Occipital lobe (tissue), 3 donors: ENCODE results near the gene C1RL. TPM values are rescaled to one million over a fixed set of nuclear protein-coding genes. Genes with fewer than 3 reads are reported as not detected.
"Not testable (repeated sequence)": the region's sequence is repeated elsewhere in the genome, so short reads cannot be mapped to it uniquely, and the experiment has no call there.

ENCODE experiments used
- DNase-seq: peaks from one replicate; lab custom pipeline; 2025; lab: John Stamatoyannopoulos, UW
- small RNA-seq: library from RNA; depleted of rRNA; stranded (forward); fragments of <200 nt; gene quantifications from one replicate; pipeline ENCODE3, GENCODE V24; 2014
- total RNA-seq: library from RNA; depleted of rRNA; stranded (reverse); fragments of >200 nt; gene quantifications from one replicate; pipeline ENCODE4 v1.2.3, GENCODE V29; 2014

The C1RL gene
- total RNA-seq, 1 donor from 2014 or later, result 3.4 TPM

DNA sequence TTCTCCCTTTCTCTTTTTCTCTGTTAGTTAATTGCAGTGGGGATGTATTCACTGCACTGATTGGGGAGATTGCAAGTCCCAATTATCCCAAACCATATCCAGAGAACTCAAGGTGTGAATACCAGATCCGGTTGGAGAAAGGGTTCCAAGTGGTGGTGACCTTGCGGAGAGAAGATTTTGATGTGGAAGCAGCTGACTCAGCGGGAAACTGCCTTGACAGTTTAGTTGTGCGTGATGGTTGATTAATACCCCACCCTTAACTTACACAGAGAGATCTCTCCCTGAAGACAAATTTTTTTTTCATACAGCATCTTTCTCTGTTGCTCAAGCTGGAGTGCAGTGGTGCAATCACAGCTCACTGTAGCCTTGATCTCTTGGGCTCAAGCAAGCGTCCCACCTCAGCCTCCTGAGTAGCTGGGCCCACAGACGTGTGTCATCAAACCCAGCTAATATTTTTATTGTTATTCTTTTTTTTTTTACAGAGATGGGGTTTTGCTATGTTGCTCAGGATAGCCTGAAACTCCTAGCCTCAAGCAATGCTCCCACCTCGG lies 43.9 kb downstream of the C1RL start:
- DNase-seq, result no peak

DNA sequence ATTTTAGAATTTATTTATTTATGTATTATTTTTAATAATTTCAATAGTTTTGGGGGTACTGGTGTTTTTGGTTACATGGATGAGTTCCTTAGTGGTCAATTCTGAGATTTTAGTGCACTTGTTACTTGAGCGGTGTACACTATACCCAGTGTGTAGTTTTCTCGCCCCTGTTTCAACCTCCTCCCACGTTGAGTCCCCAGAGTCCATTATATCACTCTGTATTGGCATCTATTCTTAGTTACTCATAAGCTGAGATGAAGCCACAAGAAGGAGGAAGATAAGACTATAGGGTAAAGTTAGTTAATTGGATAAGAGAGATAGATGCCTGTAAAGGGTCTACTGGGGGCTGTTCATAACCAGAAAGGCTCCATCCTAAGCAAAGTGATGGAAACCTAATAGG lies 44.5 kb downstream of the C1RL start:
- DNase-seq, result no peak

DNA sequence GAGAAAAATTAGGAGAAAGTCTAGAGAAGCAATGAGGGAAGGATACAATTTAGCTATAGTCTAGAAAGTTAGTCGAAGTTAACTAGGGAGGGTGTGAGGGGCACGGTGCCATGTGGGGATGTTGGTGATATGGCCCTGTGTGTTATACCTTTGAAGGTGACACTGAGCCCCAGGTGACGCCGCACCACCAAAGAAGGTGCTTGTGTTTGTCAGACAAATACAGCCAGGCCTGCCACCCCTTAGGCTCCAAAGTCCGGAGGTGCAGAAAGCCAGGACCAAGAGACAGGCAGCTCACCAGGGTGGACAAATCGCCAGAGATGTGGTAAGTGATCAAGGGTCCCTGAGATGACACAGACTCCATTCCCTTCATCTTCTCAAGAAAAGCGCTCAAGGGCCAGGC lies 47.4 kb downstream of the C1RL start:
- DNase-seq, result no peak

DNA sequence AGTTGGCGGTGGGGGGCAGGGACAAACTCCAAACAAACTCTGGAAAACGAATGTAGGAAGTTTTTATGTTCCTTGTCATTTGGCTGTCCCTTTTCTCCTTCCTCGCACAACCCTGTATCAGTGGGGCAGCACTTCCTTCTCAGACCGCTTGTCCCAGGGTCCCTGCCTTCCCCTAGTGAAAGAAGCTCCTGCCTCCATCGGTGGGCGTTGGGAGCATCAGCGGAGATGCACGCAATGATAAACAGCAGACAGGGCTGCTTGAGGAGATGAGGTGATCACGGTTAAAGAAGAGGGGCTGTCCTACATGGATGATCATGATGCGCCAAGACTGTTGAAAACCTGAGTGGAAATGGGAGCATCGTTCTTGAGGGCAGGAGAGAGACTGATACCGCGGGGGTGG lies 47.9 kb downstream of the C1RL start:
- DNase-seq, result no peak

DNA sequence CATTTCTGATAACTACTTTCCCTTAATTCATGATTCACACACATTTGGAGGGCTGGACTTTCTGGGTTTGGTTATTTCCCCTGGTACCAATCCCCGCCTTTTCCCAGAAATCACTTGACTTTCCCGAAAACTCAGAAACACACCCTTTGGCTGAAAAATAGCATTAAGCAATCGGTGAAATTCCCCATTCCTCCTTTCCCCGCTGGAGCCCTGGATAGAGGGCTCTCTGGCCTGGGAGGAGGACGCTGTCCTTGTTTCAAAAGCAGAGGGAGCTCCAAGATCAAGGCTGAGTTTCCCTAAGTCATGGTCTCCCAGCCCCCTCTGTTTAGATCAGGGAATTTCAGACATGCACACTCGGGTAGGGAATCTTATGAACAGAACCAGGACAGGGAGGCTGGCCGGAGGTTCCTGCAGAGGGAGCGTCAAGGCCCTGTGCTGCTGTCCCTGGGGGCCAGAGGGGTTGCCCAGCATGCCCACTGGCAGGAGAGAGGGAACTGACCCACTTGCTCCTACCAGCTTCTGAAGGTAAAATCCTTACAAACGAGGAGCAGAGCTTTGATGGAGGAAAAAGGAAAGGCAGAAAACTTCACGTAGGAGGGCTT lies 48.6 kb downstream of the C1RL start, which contains the start of gene C1S:
Gene C1S, plus strand, starts transcription at position 366 of the 602 bp plus-strand sequence. CDS start 1,195 bp downstream, outside the sequence.
- peak; percentile 19 for DNase-seq

DNA sequence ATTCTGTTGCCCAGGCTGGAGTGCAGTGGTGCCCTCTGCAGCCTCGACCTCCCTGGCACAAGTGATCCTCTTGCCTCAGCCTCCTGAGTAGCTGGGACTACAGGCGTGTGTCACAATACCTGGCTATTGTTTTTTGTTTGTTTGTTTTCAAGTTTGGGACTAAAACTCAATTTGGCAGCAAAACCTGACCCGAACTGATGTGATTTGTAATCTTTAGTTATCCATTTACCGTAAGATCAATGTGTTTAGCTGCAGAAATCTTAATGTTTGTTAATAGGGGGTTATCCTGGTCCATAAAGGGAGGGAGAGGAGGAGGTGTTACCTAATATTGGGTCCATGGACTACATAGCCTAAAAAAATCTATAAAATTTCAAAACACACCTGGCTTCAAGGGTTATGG lies 49.2 kb downstream of the C1RL start:
- no peak for DNase-seq

DNA sequence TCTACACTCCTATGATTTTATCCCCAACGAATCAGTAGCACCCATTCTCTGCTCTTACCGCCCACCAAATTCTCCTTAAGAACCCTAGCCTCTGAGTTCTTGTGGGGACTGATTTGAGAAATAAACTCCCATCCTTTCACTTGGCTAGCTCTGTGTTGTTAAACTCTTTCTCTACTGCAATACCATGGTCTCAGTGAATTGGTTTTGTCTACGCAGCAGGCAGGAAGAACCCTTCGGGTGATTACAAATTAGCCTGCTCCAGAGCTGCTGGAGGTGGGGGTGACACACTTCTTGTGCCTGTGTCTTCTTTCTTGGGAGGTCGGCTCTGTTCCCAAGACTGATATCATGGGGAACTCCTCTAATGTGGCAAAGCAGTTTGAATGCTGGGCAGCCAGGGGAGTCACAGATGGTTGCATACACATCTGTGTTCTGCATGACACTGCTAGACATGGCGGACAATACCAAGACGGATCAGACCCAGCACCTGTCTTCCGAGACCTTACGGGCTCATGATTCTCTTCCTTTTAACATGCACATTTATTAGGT lies 50.1 kb downstream of the C1RL start:
- no peak for DNase-seq

DNA sequence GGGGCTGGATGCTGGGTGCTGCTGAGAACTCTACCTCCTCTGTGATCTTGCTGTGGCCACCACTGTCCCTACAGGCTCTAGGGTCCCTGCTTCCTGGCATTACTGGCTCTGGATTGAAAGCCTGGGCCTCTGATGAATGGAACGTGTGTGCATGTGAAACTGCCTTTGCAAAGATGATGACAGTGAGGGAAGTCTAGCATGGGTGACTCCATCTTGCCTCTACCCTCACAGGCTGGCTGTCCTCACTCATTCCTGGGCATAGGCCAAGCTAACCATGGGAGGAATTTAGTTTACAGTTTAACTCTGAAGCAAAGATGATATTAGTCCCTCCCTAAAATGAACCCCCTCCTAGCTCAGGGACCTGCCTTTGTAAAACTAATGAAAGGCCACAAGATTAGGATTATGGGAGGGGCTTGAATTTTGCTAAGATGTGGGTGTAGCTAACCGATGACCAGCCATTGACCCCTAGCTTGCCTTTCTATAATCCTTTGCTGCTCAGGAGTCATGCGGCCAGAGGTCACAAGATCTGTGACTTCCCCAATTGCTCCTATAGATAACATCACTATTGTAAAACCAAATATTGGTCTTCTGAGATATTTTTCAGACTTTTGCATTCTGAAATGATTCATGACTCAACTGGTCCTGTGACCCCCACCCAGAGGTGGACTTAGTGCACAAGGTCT lies 50.7 kb downstream of the C1RL start:
- DNase-seq, result no peak

DNA sequence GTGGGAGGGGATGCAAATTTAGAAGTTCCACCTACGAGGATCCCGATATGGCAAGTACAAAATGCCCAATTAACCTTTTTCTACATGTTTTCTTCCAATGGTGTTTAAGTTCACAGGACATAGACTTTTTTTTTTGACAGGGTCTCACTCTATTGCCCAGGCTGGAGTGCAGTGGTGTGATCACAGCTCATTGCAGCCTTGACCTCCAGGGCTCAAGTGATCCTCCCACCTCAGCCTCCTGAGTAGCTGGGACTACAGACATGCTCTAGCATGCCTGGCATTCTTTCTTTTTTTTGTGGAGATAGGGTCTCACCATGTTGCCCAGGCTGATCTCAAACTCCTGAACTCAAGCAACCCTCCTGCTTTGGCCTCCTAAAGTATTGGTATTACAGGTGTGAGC lies 53.3 kb downstream of the C1RL start:
- not testable (repeated sequence) for DNase-seq

DNA sequence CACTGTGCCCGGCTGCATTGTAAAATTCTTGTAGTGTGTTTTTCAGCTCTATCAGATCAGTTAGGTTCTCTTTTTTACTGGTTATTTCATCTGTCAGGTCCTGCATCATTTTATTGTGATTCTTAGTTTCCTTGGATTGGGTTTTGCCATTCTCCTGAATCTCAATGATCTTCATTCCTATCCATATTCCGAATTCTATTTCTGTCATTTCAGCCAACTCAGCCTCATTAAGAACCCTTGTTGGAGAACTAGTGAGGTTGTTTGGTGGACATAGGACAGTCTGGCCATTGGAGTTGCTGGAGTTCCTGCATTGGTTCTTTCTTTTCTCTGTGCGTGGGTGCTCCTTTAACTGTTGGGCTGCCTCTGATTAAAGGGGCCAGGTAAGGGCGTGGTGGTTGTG lies 54.1 kb downstream of the C1RL start:
- no peak for DNase-seq

DNA sequence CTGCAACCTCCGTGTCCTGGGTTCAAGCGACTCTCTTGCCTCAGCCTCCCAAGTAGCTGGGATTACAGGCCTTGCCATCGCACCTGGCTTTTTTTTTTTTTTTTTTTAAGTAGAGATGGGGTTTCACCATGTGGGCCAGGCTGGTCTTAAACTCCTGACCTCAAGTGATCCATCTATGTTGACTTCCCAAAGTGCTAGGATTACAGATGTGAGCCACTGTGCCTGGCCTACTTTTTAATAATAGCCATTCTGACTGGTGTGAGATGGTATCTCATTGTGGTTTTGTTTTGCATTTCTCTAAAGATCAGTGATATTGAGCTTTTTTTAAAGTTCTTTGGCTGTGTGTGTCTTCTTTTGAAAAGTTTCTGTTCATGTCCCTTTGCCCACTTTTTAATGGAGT lies 59.0 kb downstream of the C1RL start:
- not testable (repeated sequence) for DNase-seq

DNA sequence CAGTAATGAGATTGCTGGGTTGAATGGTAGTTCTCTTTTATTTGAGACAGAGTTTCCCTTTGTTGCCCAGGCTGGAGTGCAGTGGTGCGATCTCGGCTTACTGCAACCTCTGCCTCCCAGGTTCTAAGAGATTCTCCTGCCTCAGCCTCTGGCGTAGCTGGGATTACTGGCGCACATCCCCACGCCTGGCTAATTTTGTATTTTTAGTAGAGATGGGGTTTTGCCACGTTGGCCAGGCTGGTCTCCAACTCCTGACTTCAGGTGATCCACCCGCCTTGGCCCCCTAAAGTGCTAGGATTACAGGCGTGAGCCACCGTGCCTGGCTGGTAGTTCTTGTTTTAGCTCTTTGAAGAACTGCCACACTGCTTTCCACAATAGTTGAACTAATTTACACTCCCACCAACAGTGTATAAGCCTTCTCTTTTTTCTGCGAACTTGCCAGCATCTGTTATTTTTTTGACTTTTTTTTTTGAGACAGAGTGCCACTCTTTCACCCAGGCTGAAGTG lies 59.5 kb downstream of the C1RL start:
- not testable (repeated sequence) for DNase-seq

DNA sequence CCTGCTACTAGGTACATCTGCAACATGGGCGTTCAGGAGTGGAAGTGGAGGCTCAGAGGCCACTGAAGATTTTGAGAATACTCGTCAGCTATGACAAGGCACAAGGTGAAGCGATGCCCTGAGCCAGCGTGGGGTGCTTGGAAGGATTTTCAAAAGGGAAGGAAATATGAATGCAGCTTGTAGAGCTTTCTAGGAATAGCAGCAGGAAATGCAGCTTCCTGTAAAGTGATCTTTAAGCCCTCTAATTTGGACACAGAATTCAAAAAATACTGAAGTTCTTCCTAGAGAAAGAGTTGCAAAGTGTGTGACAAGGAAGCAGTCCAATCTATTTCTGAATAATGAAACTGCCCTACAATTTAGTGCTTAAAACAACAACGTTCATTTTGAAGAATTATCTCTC lies 61.7 kb downstream of the C1RL start:
- DNase-seq, result no peak

DNA sequence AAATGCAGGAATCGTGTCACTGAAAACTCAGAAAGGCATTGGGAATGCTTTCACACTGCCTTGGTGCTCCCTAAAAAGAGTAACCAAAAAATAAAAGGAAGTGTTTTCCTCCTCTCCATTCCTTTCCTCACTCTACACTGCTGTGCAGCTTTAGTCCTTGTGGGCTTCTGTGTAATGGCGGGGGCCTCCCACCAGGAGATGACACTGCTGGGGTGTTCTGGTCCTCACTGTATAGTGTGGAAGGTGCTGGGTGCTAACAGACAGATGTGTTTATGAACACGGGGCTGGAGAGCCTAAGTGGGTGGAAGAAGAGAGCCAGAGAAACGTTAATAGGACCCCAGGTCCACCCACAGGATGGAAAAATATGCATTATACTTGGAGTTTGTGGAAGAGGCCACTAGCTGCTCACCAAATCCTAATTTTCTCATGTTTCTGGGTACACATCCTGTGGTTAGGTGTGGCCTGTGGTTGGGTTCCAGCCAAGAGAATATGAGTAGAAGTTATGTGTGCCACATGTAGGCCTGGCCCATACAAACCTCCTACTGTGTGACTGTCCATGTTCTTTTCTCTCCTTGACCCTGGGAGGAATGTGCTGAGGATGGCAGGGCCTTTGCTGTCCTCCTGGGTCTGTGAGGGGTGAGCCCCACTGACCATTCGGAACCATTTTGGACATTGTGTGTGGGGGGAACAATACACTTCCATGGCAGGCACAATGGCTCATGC lies 62.5 kb downstream of the C1RL start:
- DNase-seq, result no peak

DNA sequence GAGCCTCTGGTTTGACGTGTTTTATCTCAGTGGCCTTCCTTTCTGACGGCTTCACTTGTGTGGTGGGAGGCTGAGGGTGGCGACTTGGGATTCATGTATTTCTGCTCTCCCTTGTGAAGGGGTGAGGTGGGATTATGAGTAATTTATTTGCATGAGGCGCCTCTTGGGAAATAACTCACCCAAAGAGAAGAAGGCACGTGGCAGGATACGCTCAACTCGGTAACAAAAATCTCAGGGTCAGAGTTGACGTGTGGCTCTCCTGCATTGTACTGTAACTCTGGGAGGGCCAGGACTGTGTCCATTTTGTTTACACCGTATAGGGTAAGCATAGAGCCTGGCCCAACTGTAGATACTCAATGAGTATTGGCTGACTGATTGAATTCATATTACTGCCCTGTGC lies 63.1 kb downstream of the C1RL start:
- DNase-seq, result no peak

Small RNAs within 50 kb of the gene (small RNA-seq; reads per million reads assigned to genes)
- not detected for gene RNU6-485P

Other genes starting within 250 kb of the C1RL start
- 179 TPM for gene TPI1, start 241.7 kb downstream of the C1RL start, total RNA-seq
- 2.8 TPM for gene SPSB2, start 235.9 kb downstream of the C1RL start, total RNA-seq
- 7.6 TPM for gene LRRC23, start 204.4 kb downstream of the C1RL start, total RNA-seq
- 137 TPM for gene ENO2, start 194.6 kb downstream of the C1RL start, total RNA-seq
- 9.2 TPM for gene ATN1, start 181.3 kb downstream of the C1RL start, total RNA-seq
- gene RNU7-1, start 165.4 kb downstream of the C1RL start, total RNA-seq, result not detected
- 243 TPM for gene C12orf57, start 165.2 kb downstream of the C1RL start, total RNA-seq
- 3.1 TPM for gene PTPN6, start 157.9 kb downstream of the C1RL start, total RNA-seq
- 102 TPM for gene PHB2, start 138.6 kb downstream of the C1RL start, total RNA-seq
- gene EMG1, start 138.3 kb downstream of the C1RL start, total RNA-seq, result 26.0 TPM
- gene LPCAT3, start 90.7 kb downstream of the C1RL start, total RNA-seq, result 6.6 TPM
- gene C1S, start 48.5 kb downstream of the C1RL start, total RNA-seq, result 10.8 TPM
- 2.5 TPM for gene C1R, start 16.8 kb downstream of the C1RL start, total RNA-seq
- not detected for gene RBP5, start 19.7 kb upstream of the C1RL start, total RNA-seq
- 60.5 TPM for gene CLSTN3, start 21.2 kb upstream of the C1RL start, total RNA-seq
- 71.1 TPM for gene PEX5, start 80.5 kb upstream of the C1RL start, total RNA-seq
- gene ACSM4, start 194.9 kb upstream of the C1RL start, total RNA-seq, result not detected